ENCODE data around the gene CD48. TPM values are rescaled to one million over a fixed set of nuclear protein-coding genes. Genes with fewer than 3 reads are reported as not detected.
A peak's percentile ranks its signal among the peaks of the same experiment; 100 is the strongest.

The CD48 gene
- total RNA-seq, 4 donors from 2014 or later: 0.53 to 4.3 (median 1.5) TPM

GRCh38 chr1:160675641-160676410, 35.8 kb downstream of the CD48 start:
- 57 to 58% methylated on average over 6 of the region's 6 CpGs for WGBS, 2 donors
- peak in 1 of 2 donors; percentile 42 for DNase-seq (ENCODE audit: low spot score in 2 of 2)
- intact Hi-C loops (cut with DNase I; ENCODE audit: low total_unique reads): loop anchor here (10.0 kb wide), 1 partner anchor 159 kb away; no protein-coding TSS in a partner anchor

DNA sequence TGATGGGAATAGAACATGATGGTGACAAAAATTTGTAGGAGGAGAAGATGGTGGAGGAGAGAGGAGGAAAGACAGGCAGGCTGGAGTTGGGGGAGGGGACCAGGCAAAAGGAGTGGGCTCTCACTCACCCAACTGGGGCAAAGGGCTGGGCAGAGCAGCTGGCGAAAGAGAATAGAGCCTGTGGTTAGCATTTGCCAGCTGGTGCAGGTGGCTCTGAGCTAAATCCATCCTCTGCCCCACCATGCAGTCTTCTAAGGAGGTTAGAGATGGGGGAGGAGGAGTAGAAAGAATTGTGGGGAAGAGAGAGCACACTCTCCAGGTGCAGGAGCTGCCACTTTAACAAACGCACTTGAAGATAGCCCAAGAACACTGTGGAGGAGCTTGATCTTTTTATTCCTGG, 37.2 kb downstream of the CD48 start:
- intact Hi-C loops (cut with DNase I; ENCODE audit: low total_unique reads): loop anchor here (10.0 kb wide), 1 partner anchor 160 kb away; no protein-coding TSS in a partner anchor
- no peak overlapping the region for H3K4me3 ChIP-seq (ENCODE audit: low read depth, poor library complexity, severe bottlenecking)
- no peak for TF ChIP-seq POLR2A (IDR thresholded peaks at IDR 0.05)
- TF ChIP-seq CTCF (IDR thresholded peaks at IDR 0.05): no peak
- no peak for DNase-seq (ENCODE audit: low spot score in 2 of 2)
- 65 to 77% methylated on average over 2 of the region's 2 CpGs for WGBS, 2 donors

More at GRCh38 chr1:160675641-160676410, 35.8 kb downstream of the CD48 start:
- TF ChIP-seq CTCF (IDR thresholded peaks at IDR 0.05): no peak
- no peak for TF ChIP-seq POLR2A (IDR thresholded peaks at IDR 0.05)
- no peak overlapping the region for H3K4me3 ChIP-seq (ENCODE audit: low read depth, poor library complexity, severe bottlenecking)

- 49 to 51% methylated on average over 6 of the region's 6 CpGs for WGBS, 2 donors
- intact Hi-C loops (cut with DNase I; ENCODE audit: low total_unique reads): loop anchor here (10.0 kb wide), 1 partner anchor 162 kb away; no protein-coding TSS in a partner anchor
- no peak overlapping the region for H3K4me3 ChIP-seq (ENCODE audit: low read depth, poor library complexity, severe bottlenecking)
- DNase-seq (ENCODE audit: low spot score in 2 of 2): no peak
- no peak for TF ChIP-seq POLR2A (IDR thresholded peaks at IDR 0.05)
- no peak for TF ChIP-seq CTCF (IDR thresholded peaks at IDR 0.05)
Observed at GRCh38 chr1:160672789-160673695, 38.6 kb downstream of the CD48 start.

DNA sequence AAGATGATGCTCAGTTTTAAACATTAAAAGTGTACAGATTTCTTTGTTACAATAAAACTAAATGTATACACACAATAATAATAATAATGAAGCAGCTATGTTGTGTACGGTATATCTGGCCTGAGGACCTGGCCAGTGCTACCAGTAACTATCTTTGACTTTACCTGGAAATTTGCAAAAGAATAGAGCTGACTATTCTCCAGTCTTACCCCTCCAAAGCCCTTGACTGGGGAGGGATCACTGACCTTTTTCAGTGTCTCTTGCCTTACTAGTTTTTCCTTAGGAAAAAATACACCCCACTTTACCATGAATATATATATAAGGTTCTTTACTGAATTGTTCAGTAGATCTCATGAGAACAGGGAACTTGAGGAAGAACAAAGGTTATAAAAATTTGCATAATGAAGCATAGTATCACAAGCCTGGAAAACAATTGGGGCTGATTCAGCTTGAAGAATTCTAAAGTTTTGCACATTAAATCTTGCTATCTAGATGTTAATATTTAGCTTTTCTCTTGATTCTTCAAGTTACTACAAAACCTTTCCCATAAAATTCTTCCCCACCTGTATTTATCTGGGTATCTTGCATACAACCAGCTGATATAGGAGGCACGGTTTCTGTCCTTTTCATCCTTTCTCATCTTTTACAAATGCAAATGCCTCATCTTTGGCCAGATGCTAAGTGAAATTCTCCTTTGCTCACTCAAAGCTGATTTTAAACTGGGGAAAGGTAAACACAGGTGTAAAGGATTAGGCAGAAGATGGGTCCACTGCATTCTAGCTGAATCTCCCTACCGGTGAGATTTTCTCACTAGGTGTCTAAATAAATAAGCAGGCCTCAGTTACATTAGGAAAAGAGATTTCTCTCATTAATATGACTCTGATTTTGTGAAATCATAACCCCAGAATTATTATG, 39.8 kb downstream of the CD48 start:
- TF ChIP-seq CTCF (IDR thresholded peaks at IDR 0.05): no peak
- no peak for TF ChIP-seq POLR2A (IDR thresholded peaks at IDR 0.05)
- no peak for DNase-seq (ENCODE audit: low spot score in 2 of 2)
- intact Hi-C loops (cut with DNase I; ENCODE audit: low total_unique reads): loop anchor here (10.0 kb wide), 1 partner anchor 163 kb away; no protein-coding TSS in a partner anchor
- whole genome bisulfite sequencing, 2 donors: 43 to 69% methylated on average over 3 of the region's 3 CpGs
- H3K4me3 ChIP-seq (ENCODE audit: low read depth, poor library complexity, severe bottlenecking): no peak overlapping the region

DNA sequence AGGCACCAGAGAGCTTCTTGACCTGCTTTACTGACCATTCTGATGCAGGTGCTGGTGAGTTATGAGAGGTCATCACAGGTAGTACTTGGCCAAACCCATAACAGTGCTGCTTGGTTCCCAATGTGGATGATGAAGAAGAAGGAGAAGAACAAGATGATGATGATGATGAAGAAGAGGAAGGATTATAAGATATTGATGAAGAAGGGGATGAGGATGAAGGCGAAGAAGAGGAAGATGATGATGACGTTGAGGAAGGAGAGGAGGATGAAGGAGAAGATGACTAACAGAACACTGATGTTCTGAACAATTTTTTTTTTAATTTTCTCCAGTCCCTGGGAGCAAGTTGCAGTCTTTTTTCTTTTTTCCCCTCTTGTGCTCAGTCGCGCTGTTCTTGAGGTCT, 40.9 kb downstream of the CD48 start:
- TF ChIP-seq CTCF (IDR thresholded peaks at IDR 0.05): no peak
- TF ChIP-seq POLR2A (IDR thresholded peaks at IDR 0.05): no peak
- intact Hi-C loops (cut with DNase I; ENCODE audit: low total_unique reads): loop anchor here (10.0 kb wide), 1 partner anchor 164 kb away; no protein-coding TSS in a partner anchor
- WGBS, 2 donors: 86% methylated on average over 4 of the region's 4 CpGs
- DNase-seq (ENCODE audit: low spot score in 2 of 2): no peak
- H3K4me3 ChIP-seq (ENCODE audit: low read depth, poor library complexity, severe bottlenecking): no peak overlapping the region
